A673 (cell line): ENCODE data around the gene CCDC9.

Experiments used
- EZH2 ChIP-seq: fragments of 200-600 bp; sonication (generic); IDR thresholded peaks from 2 replicates; pipeline ENCODE4 v1.6.1; 2017; ENCODE audit warnings: borderline replicate concordance, low read depth, mild to moderate bottlenecking, mixed read lengths, antibody characterized with exemption, low read length; ENCODE audit not compliant: poor library complexity, severe bottlenecking
- TF ChIP-seq, protein P1 (sequence below): fragments of 300-800, 200-600 bp; sonication (generic); conservative IDR thresholded peaks from 2 replicates; pipeline ENCODE4 v1.5.1; 2017; ENCODE audit warnings: low read depth, mild to moderate bottlenecking, antibody characterized with exemption, low read length, moderate library complexity, mixed read lengths

DNA sequence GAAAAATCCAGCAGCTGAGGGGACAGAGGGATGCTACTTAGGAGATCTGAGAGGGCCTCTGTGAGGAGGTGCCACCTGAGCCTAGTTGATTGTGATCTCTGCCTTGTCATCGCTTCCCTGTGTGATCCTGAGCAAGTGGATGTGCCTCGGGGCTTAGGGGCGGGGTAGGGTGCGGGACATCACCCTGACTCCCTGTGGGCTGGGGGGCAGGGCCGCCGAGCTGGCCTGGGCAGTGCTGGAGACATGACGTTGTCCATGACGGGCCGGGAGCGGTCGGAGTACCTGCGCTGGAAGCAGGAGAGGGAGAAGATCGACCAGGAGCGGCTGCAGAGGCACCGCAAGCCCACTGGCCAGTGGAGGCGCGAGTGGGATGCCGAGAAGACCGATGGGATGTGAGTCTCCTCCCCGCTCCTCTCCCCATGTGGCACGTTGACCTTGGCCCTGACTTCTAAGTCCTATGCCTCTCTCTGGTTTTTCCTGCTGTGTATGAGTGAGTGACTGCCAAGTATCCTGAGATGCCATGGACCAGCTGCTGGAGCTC, 10.1 kb downstream of the CCDC9 start:
- TF ChIP-seq, protein P1, sequence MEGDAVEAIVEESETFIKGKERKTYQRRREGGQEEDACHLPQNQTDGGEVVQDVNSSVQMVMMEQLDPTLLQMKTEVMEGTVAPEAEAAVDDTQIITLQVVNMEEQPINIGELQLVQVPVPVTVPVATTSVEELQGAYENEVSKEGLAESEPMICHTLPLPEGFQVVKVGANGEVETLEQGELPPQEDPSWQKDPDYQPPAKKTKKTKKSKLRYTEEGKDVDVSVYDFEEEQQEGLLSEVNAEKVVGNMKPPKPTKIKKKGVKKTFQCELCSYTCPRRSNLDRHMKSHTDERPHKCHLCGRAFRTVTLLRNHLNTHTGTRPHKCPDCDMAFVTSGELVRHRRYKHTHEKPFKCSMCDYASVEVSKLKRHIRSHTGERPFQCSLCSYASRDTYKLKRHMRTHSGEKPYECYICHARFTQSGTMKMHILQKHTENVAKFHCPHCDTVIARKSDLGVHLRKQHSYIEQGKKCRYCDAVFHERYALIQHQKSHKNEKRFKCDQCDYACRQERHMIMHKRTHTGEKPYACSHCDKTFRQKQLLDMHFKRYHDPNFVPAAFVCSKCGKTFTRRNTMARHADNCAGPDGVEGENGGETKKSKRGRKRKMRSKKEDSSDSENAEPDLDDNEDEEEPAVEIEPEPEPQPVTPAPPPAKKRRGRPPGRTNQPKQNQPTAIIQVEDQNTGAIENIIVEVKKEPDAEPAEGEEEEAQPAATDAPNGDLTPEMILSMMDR, result no peak
- TF ChIP-seq EZH2, result no peak
